ENCODE data around the gene ACAA2.

The ACAA2 gene

DNA sequence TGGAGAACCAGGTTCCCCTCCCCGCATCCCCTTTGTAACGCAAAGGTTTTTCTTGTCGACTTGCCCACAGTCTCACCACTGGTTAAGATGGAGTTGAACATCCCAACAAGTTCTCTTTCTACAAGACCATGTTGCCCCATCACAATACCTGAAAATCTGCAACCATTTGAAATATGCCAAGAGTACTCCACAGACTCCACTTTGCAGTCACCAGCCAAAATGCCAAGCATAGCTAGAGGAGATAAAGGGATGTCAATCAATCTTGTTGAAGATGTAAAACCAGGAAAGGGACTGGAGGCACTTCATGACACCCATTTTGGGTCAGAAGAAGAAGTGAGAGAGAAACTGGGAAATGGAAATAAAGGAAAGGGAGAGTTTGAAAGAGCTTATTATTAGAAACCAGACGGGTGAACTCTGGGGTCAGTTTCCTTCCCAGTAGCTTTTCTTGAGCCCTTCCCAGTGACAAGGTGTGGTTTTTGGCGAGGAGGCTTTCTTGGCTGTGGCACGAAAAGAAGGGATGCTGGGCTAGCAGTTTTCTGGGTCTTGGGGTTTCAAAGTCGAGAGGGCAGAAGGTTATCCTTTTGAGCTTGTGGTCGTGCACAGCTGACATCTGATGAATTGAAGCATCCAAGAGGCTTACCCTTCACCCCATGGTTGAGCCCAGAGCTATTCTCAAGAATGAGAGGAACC is 79.3 kb downstream of the ACAA2 start:
- DNase-seq: no peak

DNA sequence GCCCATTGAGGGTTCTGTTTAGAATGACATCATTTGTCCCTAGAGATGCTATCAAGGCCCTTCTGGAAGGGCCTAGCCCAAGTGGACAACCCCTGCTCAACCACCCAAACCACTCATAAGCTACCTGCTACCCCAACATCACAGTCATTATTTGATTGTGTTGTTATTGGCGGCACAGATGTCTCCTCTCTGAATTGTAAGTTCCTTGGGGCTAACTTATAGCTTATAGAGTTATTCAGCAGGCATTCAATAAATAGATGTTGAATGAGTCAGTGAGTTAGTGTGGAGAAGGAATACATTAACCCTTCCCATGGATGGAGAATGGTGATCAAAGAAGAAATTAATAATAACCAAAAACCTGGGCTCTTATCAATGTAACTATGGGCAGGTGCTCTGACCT is 80.0 kb downstream of the ACAA2 start:
- no peak for DNase-seq

Measured in activated effector memory CD4-positive, alpha-beta T cell treated with Interleukin-2 at 50 U/mL for 16 hours (primary cell).